B cell (primary cell): Measurements from ENCODE around the gene STMN3. TPM values are rescaled to one million over a fixed set of nuclear protein-coding genes. Genes with fewer than 3 reads are reported as not detected.

Source experiments
- ATAC-seq: fragments of 200-7000 bp; cut with Tn5 transposase; one replicate; pipeline ENCODE4 v1.10.0; 2021; ENCODE audit warnings: low read depth, mild to moderate bottlenecking, moderate number of reproducible peaks, moderate library complexity
- CTCF ChIA-PET: fragments of 350-600 bp; sonication (Branson Sonifier 250); formaldehyde crosslinking; loops from one replicate; lab custom pipeline; 2021; ENCODE audit warnings: antibody characterized with exemption, inconsistent platforms; lab: Charles Lee
- POLR2A ChIA-PET: fragments of 350-600 bp; sonication (Branson Sonifier 250); formaldehyde crosslinking; loops from one replicate; lab custom pipeline; 2021; ENCODE audit warnings: antibody characterized with exemption; lab: Charles Lee
- DNase-seq: peaks from one replicate; pipeline ENCODE4 v3.0.0; 2013
- H2AFZ ChIP-seq: 2 replicates; pipeline ENCODE4 v1.6.1; 2012; ENCODE audit warnings: mild to moderate bottlenecking, low read depth, low read length; ENCODE audit not compliant: insufficient read depth, poor library complexity, severe bottlenecking
- H3K27ac ChIP-seq, 2 donors: 1 replicate in 1 of 2; 2 replicates in 1 of 2; pipeline ENCODE4 v1.5.1; 2012 to 2013; ENCODE audit warnings: low read length in 2 of 2, mild to moderate bottlenecking in 2 of 2, moderate library complexity in 1 of 2
- H3K27me3 ChIP-seq, 4 experiments: fragments of 200-600 bp in 1 of 4; sonication (generic) in 1 of 4; replicated peaks in 1 of 4; 1 replicate in 2 of 4; 2 replicates in 2 of 4; pipeline versions ENCODE4 v1.6.1 to v1.7.0; 2013 to 2016; ENCODE audit warnings: low read length in 3 of 4, mild to moderate bottlenecking in 2 of 4, mixed read lengths in 1 of 4, moderate library complexity in 1 of 4; ENCODE audit not compliant: insufficient read depth in 4 of 4, control insufficient read depth in 3 of 4; ENCODE audit errors: control extremely low read depth in 1 of 4
- H3K36me3 ChIP-seq, 2 experiments: replicated peaks in 1 of 2; 1 replicate in 1 of 2; 2 replicates in 1 of 2; pipeline versions ENCODE4 v1.6.1 to v1.7.1; 2013; ENCODE audit warnings: low read length in 1 of 2; ENCODE audit not compliant: insufficient read depth in 2 of 2, control insufficient read depth in 1 of 2; ENCODE audit errors: control extremely low read depth in 1 of 2, extremely low read depth in 1 of 2
- H3K4me1 ChIP-seq, 2 donors: fragments of 200-600 bp in 1 of 2; sonication (generic) in 1 of 2; 1 replicate in 1 of 2; 2 replicates in 1 of 2; pipeline versions ENCODE4 v1.5.1 to v1.6.1; 2013 to 2017; ENCODE audit warnings: low read length in 2 of 2; ENCODE audit not compliant: control insufficient read depth in 2 of 2, insufficient read depth in 2 of 2
- H3K4me2 ChIP-seq: replicated peaks from 2 replicates; pipeline ENCODE3; 2012; ENCODE audit warnings: mild to moderate bottlenecking, low read depth, low read length; ENCODE audit not compliant: poor library complexity, severe bottlenecking
- H3K4me3 ChIP-seq, 5 experiments: fragments of 200-600 bp in 1 of 5; sonication (generic) in 1 of 5; 1 replicate in 3 of 5; 2 replicates in 2 of 5; pipeline versions ENCODE4 v1.5.1 to v1.7.0; 2011 to 2016; ENCODE audit warnings: low read length in 4 of 5, mild to moderate bottlenecking in 4 of 5, low read depth in 2 of 5, control low read depth in 1 of 5, moderate library complexity in 1 of 5; ENCODE audit not compliant: insufficient read depth in 1 of 5; ENCODE audit errors: control extremely low read depth in 1 of 5, extremely low read depth in 1 of 5
- H3K79me2 ChIP-seq: fragments of 200-600 bp; sonication (generic); one replicate; pipeline ENCODE4 v1.6.0; 2016; ENCODE audit warnings: low read length; ENCODE audit not compliant: control insufficient read depth, insufficient read depth
- H3K9ac ChIP-seq: fragments of 200-600 bp; sonication (generic); 2 replicates; pipeline ENCODE4 v1.6.1; 2017; ENCODE audit warnings: mild to moderate bottlenecking, low read length, moderate library complexity
- H3K9me3 ChIP-seq, 3 donors: one replicate each; pipeline versions ENCODE4 v1.6.1 to v1.7.1; 2013; ENCODE audit warnings: low read length in 2 of 3; ENCODE audit not compliant: control insufficient read depth in 2 of 3, insufficient read depth in 1 of 3; ENCODE audit errors: control extremely low read depth in 1 of 3
- H4K20me1 ChIP-seq: 2 replicates; pipeline ENCODE4 v1.6.0; 2012; ENCODE audit warnings: mild to moderate bottlenecking, low read length; ENCODE audit not compliant: insufficient read depth, control insufficient read depth, poor library complexity, severe bottlenecking
- H3K27ac Mint-ChIP-seq: one replicate; pipeline ENCODE4 v1.8.0; 2021; ENCODE audit warnings: mixed read lengths
- H3K27me3 Mint-ChIP-seq: one replicate; pipeline ENCODE4 v1.8.0; 2021; ENCODE audit warnings: mixed read lengths
- H3K4me1 Mint-ChIP-seq: one replicate; pipeline ENCODE4 v1.8.0; 2021; ENCODE audit warnings: mixed read lengths
- H3K4me3 Mint-ChIP-seq: one replicate; pipeline ENCODE4 v1.8.0; 2021; ENCODE audit warnings: mixed read lengths
- H3K9me3 Mint-ChIP-seq: one replicate; pipeline ENCODE4 v1.8.0; 2022; ENCODE audit warnings: mixed read lengths; ENCODE audit not compliant: insufficient read depth
- EZH2 ChIP-seq: IDR thresholded peaks from 2 replicates; pipeline ENCODE4 v1.6.1; 2012; ENCODE audit warnings: borderline replicate concordance, low read depth, mild to moderate bottlenecking, moderate library complexity, low read length; ENCODE audit not compliant: insufficient read depth, poor library complexity, severe bottlenecking
- WGBS: methylation state at CpG from one replicate; pipeline ENCODE4 v1.1.5; 2013; ENCODE audit warnings: missing lambda C conversion rate; ENCODE audit not compliant: insufficient coverage; 5-methylcytosine and 5-hydroxymethylcytosine counted together
- intact Hi-C: fragments of 100-400 bp; cut with micrococcal nuclease; formaldehyde crosslinking; loops from one replicate; pipeline ENCODE4 v1.10.0; 2022
- polyA plus RNA-seq: library from polyadenylated mRNA; depleted of rRNA; stranded (reverse); fragments of >200 nt; gene quantifications from 2 replicates; pipeline ENCODE4 v1.2.3, GENCODE V29; 2012
- total RNA-seq, 2 donors: library from RNA; stranded (reverse); fragments of 120-200 nt in 1 of 2; gene quantifications; 1 replicate in 1 of 2; 2 replicates in 1 of 2; pipeline versions ENCODE4 v1.2.3 to v1.2.4, GENCODE V29; 2013 to 2022
- TF ChIP-seq, protein P1 (sequence below): fragments of 200-600 bp; IDR thresholded peaks from one replicate; pipeline ENCODE4 v1.8.0; 2022; ENCODE audit warnings: antibody characterized with exemption, mild to moderate bottlenecking

Gene STMN3
- total and polyA plus RNA-seq, 2 donors (not counting 1 experiment from before 2014, with no cell fraction given), result 35.0 to 59.4 TPM

DNA sequence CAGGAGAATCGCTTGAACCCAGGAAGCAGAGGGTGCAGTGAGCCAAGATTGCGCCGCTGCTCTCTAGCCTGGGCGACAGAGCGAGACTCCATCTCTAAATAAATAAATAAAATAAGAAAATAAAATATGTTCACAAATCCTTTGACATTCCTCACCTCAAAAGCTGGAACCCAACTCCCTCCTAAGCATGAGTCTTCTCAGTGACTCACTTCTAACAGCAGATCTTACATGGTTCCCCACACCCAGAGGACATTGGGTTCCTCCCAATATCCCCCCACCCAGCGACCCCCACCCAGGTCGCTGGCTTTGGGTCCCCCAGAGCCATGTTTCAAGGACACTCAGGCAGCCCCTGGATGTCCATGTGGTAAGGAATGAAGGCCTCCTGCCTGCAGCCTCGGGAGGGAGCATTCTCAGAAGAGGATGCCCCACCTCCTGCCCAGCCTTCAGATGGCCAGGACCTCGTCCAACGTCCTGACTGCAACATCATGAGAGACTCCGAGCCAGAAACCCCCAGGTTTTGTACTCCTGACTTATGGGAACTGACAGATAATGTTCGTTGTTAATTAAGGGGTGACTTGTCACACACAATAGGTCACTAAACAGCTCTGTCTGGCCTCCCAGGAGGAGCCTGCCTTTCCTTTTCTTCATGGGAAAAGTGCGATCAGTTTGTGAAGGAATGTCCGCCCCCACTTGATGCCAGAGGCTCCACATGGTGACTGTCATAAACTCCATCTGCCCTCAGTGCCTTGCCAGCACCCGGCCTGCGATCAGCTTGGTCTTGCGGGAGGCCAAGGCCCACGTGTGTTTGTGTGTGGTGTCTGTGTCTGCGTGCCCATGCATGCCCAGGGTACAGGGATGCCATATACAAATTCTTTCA is 16.2 kb downstream of the STMN3 start:
- peak overlapping the region; percentile 56 for H3K4me2 ChIP-seq
- no peaks in the 10 kb centered on the region for H3K27me3 ChIP-seq
- TF ChIP-seq, protein P1, sequence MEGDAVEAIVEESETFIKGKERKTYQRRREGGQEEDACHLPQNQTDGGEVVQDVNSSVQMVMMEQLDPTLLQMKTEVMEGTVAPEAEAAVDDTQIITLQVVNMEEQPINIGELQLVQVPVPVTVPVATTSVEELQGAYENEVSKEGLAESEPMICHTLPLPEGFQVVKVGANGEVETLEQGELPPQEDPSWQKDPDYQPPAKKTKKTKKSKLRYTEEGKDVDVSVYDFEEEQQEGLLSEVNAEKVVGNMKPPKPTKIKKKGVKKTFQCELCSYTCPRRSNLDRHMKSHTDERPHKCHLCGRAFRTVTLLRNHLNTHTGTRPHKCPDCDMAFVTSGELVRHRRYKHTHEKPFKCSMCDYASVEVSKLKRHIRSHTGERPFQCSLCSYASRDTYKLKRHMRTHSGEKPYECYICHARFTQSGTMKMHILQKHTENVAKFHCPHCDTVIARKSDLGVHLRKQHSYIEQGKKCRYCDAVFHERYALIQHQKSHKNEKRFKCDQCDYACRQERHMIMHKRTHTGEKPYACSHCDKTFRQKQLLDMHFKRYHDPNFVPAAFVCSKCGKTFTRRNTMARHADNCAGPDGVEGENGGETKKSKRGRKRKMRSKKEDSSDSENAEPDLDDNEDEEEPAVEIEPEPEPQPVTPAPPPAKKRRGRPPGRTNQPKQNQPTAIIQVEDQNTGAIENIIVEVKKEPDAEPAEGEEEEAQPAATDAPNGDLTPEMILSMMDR, result no peak
- TF ChIP-seq EZH2, result no peak
- peak overlapping the region; percentile 75 to 92 for H3K27ac ChIP-seq
- WGBS, result 100% methylated on average over 4 of the region's 19 CpGs
- CTCF ChIA-PET, result interaction anchor here (1.4 kb wide), 1 partner anchor 10 kb away, joined by 5 read pairs; the partner anchor contains the start of gene GMEB2
- H3K27ac Mint-ChIP-seq, result peak overlapping the region; percentile 92
- no peaks in the 10 kb centered on the region for H3K27me3 Mint-ChIP-seq
- H3K36me3 ChIP-seq, result no peaks in the 10 kb centered on the region
- peaks cover 61% of the 10 kb centered on the region for H3K4me1 Mint-ChIP-seq
- no peak for ATAC-seq
- peak overlapping the region; percentile 37 for H3K4me3 Mint-ChIP-seq
- H3K4me3 ChIP-seq, result no peak overlapping the region
- peaks cover 64 to 83% of the 10 kb centered on the region in 2 donors for H3K4me1 ChIP-seq
- H3K79me2 ChIP-seq, result peaks cover 26% of the 10 kb centered on the region
- H3K9me3 ChIP-seq, result peaks cover 0 to 3% (median 0%) of the 10 kb centered on the region in 3 donors
- peaks cover 2% of the 10 kb centered on the region for H3K9me3 Mint-ChIP-seq
- POLR2A ChIA-PET, result interaction anchor here (0.9 to 2.4 kb wide), 2 partner anchors 8 to 10 kb away, joined by 3 to 33 read pairs; partner anchors contain the start of gene GMEB2
- H2AFZ ChIP-seq, result no peak overlapping the region
- intact Hi-C loops, result no loop called here
- H3K9ac ChIP-seq, result no peak overlapping the region
- no peak for DNase-seq
- no peaks in the 10 kb centered on the region for H4K20me1 ChIP-seq
